Kidney (tissue), 14 donors: ENCODE data around the gene EPHB4. TPM values are rescaled to one million over a fixed set of nuclear protein-coding genes. Genes with fewer than 3 reads are reported as not detected.
"Not testable (repeated sequence)": the region's sequence is repeated elsewhere in the genome, so short reads cannot be mapped to it uniquely, and the experiment has no call there.

Experiments
- DNase-seq, 5 donors: peaks; one replicate each; pipeline ENCODE4 v3.0.0-alpha.2; 2013 to 2020
- FAIRE-seq: peaks from 2 replicates; lab custom pipeline; 2012; peaks lifted over from hg19 to GRCh38; lab: Jason Lieb, UNC
- H3K27ac ChIP-seq, 2 donors: one replicate each; pipeline ENCODE4 v1.7.0; 2013; ENCODE audit warnings: low read depth in 2 of 2, low read length in 2 of 2, inconsistent platforms in 1 of 2
- H3K27me3 ChIP-seq: one replicate; pipeline ENCODE4 v1.7.1; 2013; ENCODE audit warnings: low read length, inconsistent platforms; ENCODE audit not compliant: control insufficient read depth, insufficient read depth
- H3K36me3 ChIP-seq, 3 donors: one replicate each; pipeline versions ENCODE4 v1.7.0 to v1.7.1; 2013; ENCODE audit warnings: low read length in 3 of 3, control low read depth in 1 of 3, inconsistent platforms in 1 of 3; ENCODE audit not compliant: insufficient read depth in 3 of 3, control insufficient read depth in 2 of 3
- H3K4me1 ChIP-seq, 3 donors: one replicate each; pipeline versions ENCODE4 v1.7.0 to v1.7.1; 2013; ENCODE audit warnings: low read length in 3 of 3, inconsistent platforms in 1 of 3, low read depth in 1 of 3; ENCODE audit not compliant: control insufficient read depth in 2 of 3, insufficient read depth in 2 of 3
- H3K4me3 ChIP-seq, 3 donors: one replicate each; pipeline versions ENCODE4 v1.7.0 to v1.8.1; 2013; ENCODE audit warnings: low read length in 3 of 3, control low read depth in 1 of 3, inconsistent platforms in 1 of 3
- H3K9ac ChIP-seq, 3 donors: one replicate each; pipeline versions ENCODE4 v1.7.0 to v1.7.1; 2013; ENCODE audit warnings: low read length in 3 of 3, control low read depth in 1 of 3, inconsistent platforms in 1 of 3
- H3K9me3 ChIP-seq, 3 donors: one replicate each; pipeline versions ENCODE4 v1.7.0 to v1.7.1; 2013; ENCODE audit warnings: low read length in 3 of 3, control low read depth in 1 of 3, inconsistent platforms in 1 of 3; ENCODE audit not compliant: control insufficient read depth in 2 of 3, insufficient read depth in 1 of 3
- CTCF ChIP-seq: IDR thresholded peaks from 3 replicates; pipeline ENCODE4 v1.5.1; 2012; ENCODE audit warnings: mild to moderate bottlenecking, moderate library complexity, borderline replicate concordance; ENCODE audit not compliant: insufficient read depth; ENCODE audit errors: extremely low read depth
- intact Hi-C: fragments of 100-400 bp; cut with DNase I; formaldehyde crosslinking; loops from one replicate; pipeline ENCODE4 v1.11.1; 2022
- polyA plus RNA-seq: library from polyadenylated mRNA; stranded (reverse); fragments of 350-450 nt; fragmentation: Illumina TruSeq; extraction: RNeasy Lipid Tissue Mini Kit (QIAGEN cat#74804); gene quantifications from one replicate; pipeline ENCODE4 v1.2.3, GENCODE V29; 2014; ENCODE audit warnings: low read depth, low replicate concordance; ENCODE audit not compliant: insufficient read depth
- total RNA-seq: library from RNA; stranded (reverse); fragmentation: NEBNext Ultra II Directional; extraction: Animal tissue kit (Norgen Biotek cat#: 25700); gene quantifications from one replicate; pipeline ENCODE4 v1.2.1, GENCODE V29; 2021
- donor health status: control.
- donor health status: control.
- donor health status: control.
- donor health status: control.
- donor health status: control.
- donor health status: DM: yes; HTN: yes; CAD: no.
- donor health status: Normal renal cell carcinoma (clear cell type).

EPHB4 gene
- total and polyA plus RNA-seq, 2 donors from 2014 or later, result 33.2 to 65.5 TPM

GRCh38 chr7:100859856-100860255 lies 32.5 kb upstream of the EPHB4 start:
- H3K9me3 ChIP-seq, result no peaks in the 10 kb centered on the region
- no peak for TF ChIP-seq CTCF
- H3K27ac ChIP-seq, result no peak overlapping the region
- peaks cover 0 to 9% (median 8%) of the 10 kb centered on the region in 3 donors for H3K4me1 ChIP-seq
- FAIRE-seq, result no peak
- H3K36me3 ChIP-seq, result peaks cover 0 to 15% (median 2%) of the 10 kb centered on the region in 3 donors
- DNase-seq, result peak in 1 of 5 donors; percentile 54
- H3K4me3 ChIP-seq, result no peak overlapping the region
- no peak overlapping the region for H3K9ac ChIP-seq
- no peaks in the 10 kb centered on the region for H3K27me3 ChIP-seq
- intact Hi-C loops, result loop anchor here (10.0 kb wide), 1 partner anchor 55 kb away; no protein-coding TSS in a partner anchor

- Histone ChIP-seq H3K27ac (no peak overlapping the region), H3K36me3 (peaks cover 0 to 15% (median 2%) of the 10 kb centered on the region in 3 donors), H3K9ac (no peak overlapping the region), H3K27me3 (no peaks in the 10 kb centered on the region), H3K4me1 (peaks cover 0 to 8% (median 0%) of the 10 kb centered on the region in 3 donors), H3K9me3 (no peaks in the 10 kb centered on the region), H3K4me3 (no peak overlapping the region)
- intact Hi-C loops, result loop anchor here (10.0 kb wide), 1 partner anchor 52 kb away; no protein-coding TSS in a partner anchor
- FAIRE-seq (no peak), DNase-seq (no peak)
- no peak for TF ChIP-seq CTCF
Measured at GRCh38 chr7:100856871-100857282, 29.6 kb upstream of the EPHB4 start.

GRCh38 chr7:100855515-100855914 lies 28.2 kb upstream of the EPHB4 start:
- FAIRE-seq (no peak), DNase-seq (peak in 1 of 5 donors; percentile 69)
- peaks cover 0 to 7% (median 2%) of the 10 kb centered on the region in 3 donors for H3K36me3 ChIP-seq
- H3K4me1 ChIP-seq, result peaks cover 0 to 9% (median 0%) of the 10 kb centered on the region in 3 donors
- no peak overlapping the region for H3K4me3 ChIP-seq
- H3K27me3 ChIP-seq, result no peaks in the 10 kb centered on the region
- intact Hi-C loops, result loop anchor here (10.0 kb wide), 1 partner anchor 51 kb away; no protein-coding TSS in a partner anchor
- no peak overlapping the region for H3K27ac ChIP-seq
- no peaks in the 10 kb centered on the region for H3K9me3 ChIP-seq
- no peak overlapping the region for H3K9ac ChIP-seq
- no peak for TF ChIP-seq CTCF

GRCh38 chr7:100854899-100855298 lies 27.6 kb upstream of the EPHB4 start:
- H3K36me3 ChIP-seq, H3K9me3 ChIP-seq, H3K4me1 ChIP-seq, FAIRE-seq, H3K27me3 ChIP-seq, H3K9ac ChIP-seq, H3K27ac ChIP-seq, H3K4me3 ChIP-seq: not testable (repeated sequence)
- intact Hi-C loops, result loop anchor here (10.0 kb wide), 1 partner anchor 50 kb away; no protein-coding TSS in a partner anchor
- DNase-seq, result peak in 1 of 5 donors; percentile 18
